K562 (cell line): ENCODE measurements around the gene AMIGO3. TPM values are rescaled to one million over a fixed set of nuclear protein-coding genes. Genes with fewer than 3 reads are reported as not detected.

ENCODE experiments used
- ATAC-seq: fragments of 200-7000 bp; cut with Tn5 transposase; 3 replicates; pipeline ENCODE4 v1.9.1; 2020; ENCODE audit warnings: moderate library complexity
- BruUV-seq: library from RNA; stranded (reverse); fragments of 400-500 nt; replicated peaks from 2 replicates; lab custom pipeline; 2021; lab: Mats Ljungman, UMichigan
- CTCF ChIA-PET: fragments of 300-600 bp; formaldehyde crosslinking; extraction: SDS; loops from one replicate; lab custom pipeline; 2021; ENCODE audit warnings: low intra/inter-chr PET ratio; lab: Yijun Ruan, JAX
- POLR2A ChIA-PET: fragments of 300-600, 350-650 bp; sonication (Branson Sonifier 250); formaldehyde crosslinking; extraction: SDS; loops from one replicate; lab custom pipeline; 2021; ENCODE audit warnings: antibody characterized with exemption, inconsistent platforms; lab: Yijun Ruan, JAX
- DNase-seq, 4 experiments: peaks; one replicate each; pipeline versions ENCODE4 v3.0.0 to v3.0.0-alpha.2; 2011 to 2018; ENCODE audit warnings: low spot score in 3 of 4, mixed read lengths in 3 of 4; ENCODE audit errors: extremely low read depth in 1 of 4
- FAIRE-seq: peaks from 2 replicates; lab custom pipeline; 2011; peaks lifted over from hg19 to GRCh38; lab: Jason Lieb, UNC
- H2AFZ ChIP-seq: 2 replicates; pipeline ENCODE4 v1.6.0; 2011; ENCODE audit warnings: low read depth, low read length, control low read depth, inconsistent platforms
- H3K27ac ChIP-seq: fragments of 200-600 bp; 3 replicates; pipeline ENCODE4 v1.8.0; 2011; ENCODE audit warnings: low read depth, mild to moderate bottlenecking, control low read depth, inconsistent platforms, low read length, moderate library complexity, mixed read lengths; ENCODE audit errors: extremely low read depth
- H3K27me3 ChIP-seq, 2 experiments: fragments of 300-600 bp in 1 of 2; 2 replicates in 1 of 2; 3 replicates in 1 of 2; pipeline versions ENCODE4 v1.6.0 to v1.8.0; 2011; ENCODE audit warnings: inconsistent platforms in 2 of 2, low read length in 2 of 2, mild to moderate bottlenecking in 1 of 2, mixed read lengths in 1 of 2, moderate library complexity in 1 of 2; ENCODE audit not compliant: control insufficient read depth in 2 of 2, insufficient read depth in 2 of 2
- H3K36me3 ChIP-seq: fragments of 300-600 bp; 3 replicates; pipeline ENCODE4 v1.8.0; 2011; ENCODE audit warnings: mild to moderate bottlenecking, low read length, inconsistent platforms; ENCODE audit not compliant: control insufficient read depth, insufficient read depth
- H3K4me1 ChIP-seq, 2 experiments: fragments of 200-600 bp in 1 of 2; replicated peaks in 1 of 2; 2 replicates in 1 of 2; 3 replicates in 1 of 2; pipeline versions ENCODE4 v1.5.1 to v1.8.0; 2011; ENCODE audit warnings: inconsistent platforms in 2 of 2, low read length in 2 of 2, mild to moderate bottlenecking in 1 of 2, mixed read lengths in 1 of 2, moderate library complexity in 1 of 2; ENCODE audit not compliant: control insufficient read depth in 2 of 2, insufficient read depth in 2 of 2
- H3K4me2 ChIP-seq: 2 replicates; pipeline ENCODE4 v1.6.1; 2011; ENCODE audit warnings: low read length, control low read depth, inconsistent platforms, mixed read lengths; ENCODE audit not compliant: insufficient read depth
- H3K4me3 ChIP-seq: fragments of 200-600 bp; sonication (generic), shearing (Covaris generic); 2 replicates; pipeline ENCODE4 v1.5.1; 2016; ENCODE audit warnings: control low read depth, inconsistent platforms
- H3K79me2 ChIP-seq: fragments of 200-600 bp; 3 replicates; pipeline ENCODE4 v1.8.0; 2011; ENCODE audit warnings: low read length, inconsistent platforms; ENCODE audit not compliant: control insufficient read depth, insufficient read depth
- H3K9ac ChIP-seq, 2 experiments: 2 replicates each; pipeline versions ENCODE4 v1.6.0 to v1.6.1; 2011; ENCODE audit warnings: low read depth in 2 of 2, low read length in 2 of 2, control low read depth in 1 of 2, inconsistent platforms in 1 of 2, mild to moderate bottlenecking in 1 of 2, mixed read lengths in 1 of 2; ENCODE audit not compliant: insufficient read depth in 1 of 2
- H3K9me1 ChIP-seq: one replicate; pipeline ENCODE4 v1.6.0; 2011; ENCODE audit warnings: inconsistent platforms, mild to moderate bottlenecking, low read length, moderate library complexity; ENCODE audit not compliant: control insufficient read depth, insufficient read depth
- H3K9me3 ChIP-seq: replicated peaks from 2 replicates; pipeline ENCODE4 v1.5.1; 2011; ENCODE audit warnings: low read depth, low read length, inconsistent platforms; ENCODE audit not compliant: control insufficient read depth, insufficient read depth
- H4K20me1 ChIP-seq: replicated peaks from 2 replicates; pipeline ENCODE4 v1.6.1; 2011; ENCODE audit warnings: low read length, inconsistent platforms, mixed read lengths; ENCODE audit not compliant: control insufficient read depth, insufficient read depth
- BDP1 ChIP-seq: IDR thresholded peaks from 3 replicates; pipeline ENCODE4 v1.6.1; 2011; ENCODE audit not compliant: insufficient read length, insufficient read depth
- DLX4 ChIP-seq: fragments of 250-450 bp; sonication (Bioruptor Pico); IDR thresholded peaks from 2 replicates; pipeline ENCODE4 v1.6.1; 2021; ENCODE audit warnings: mild to moderate bottlenecking
- DPF2 ChIP-seq: fragments of 450-650 bp; IDR thresholded peaks from 2 replicates; pipeline ENCODE4 v1.6.1; 2016
- KAT7 ChIP-seq: sonication (generic); formaldehyde crosslinking; IDR thresholded peaks from 2 replicates; pipeline ENCODE4 v1.8.0; 2022; ENCODE audit warnings: missing genetic modification reagents, mild to moderate bottlenecking, borderline replicate concordance
- NKRF ChIP-seq: fragments of 450-650 bp; IDR thresholded peaks from 2 replicates; pipeline ENCODE4 v1.6.1; 2016; ENCODE audit warnings: borderline replicate concordance
- PTRF ChIP-seq: fragments of 450-650 bp; IDR thresholded peaks from 2 replicates; pipeline ENCODE4 v1.6.1; 2016; ENCODE audit warnings: mild to moderate bottlenecking, missing genetic modification characterization, missing compliant biosample characterization
- ZC3H8 ChIP-seq: fragments of 450-650 bp; IDR thresholded peaks from 2 replicates; pipeline ENCODE4 v1.6.1; 2017
- WGBS: fragments of 100-300 bp; shearing (Covaris generic); methylation state at CpG from one replicate; pipeline ENCODE4 v1.1.6; 2016; ENCODE audit warnings: low coverage, mixed read lengths; ENCODE audit not compliant: insufficient coverage; ENCODE audit errors: missing lambda C conversion rate; 5-methylcytosine and 5-hydroxymethylcytosine counted together
- in situ Hi-C: fragments of 300-500 bp; cut with MboI; formaldehyde crosslinking; loops from 4 replicates; pipeline ENCODE4 v1.15.0; 2018; ENCODE audit warnings: inconsistent platforms, mixed read lengths
- intact Hi-C: fragments of 100-400 bp; cut with micrococcal nuclease; formaldehyde crosslinking; loops from 2 replicates; pipeline ENCODE4 v1.14.2; 2022
- polyA plus RNA-seq, 8 experiments: library from polyadenylated mRNA; depleted of rRNA in 4 of 8; stranded (reverse) in 5 of 8; unstranded in 3 of 8; fragments of >200 nt; fragmentation: Nextera tagmentation in 2 of 8; fragmentation: Illumina TruSeq in 1 of 8; extraction: Ambion mirVana in 2 of 8; extraction: Trizol in 1 of 8; gene quantifications; 2 replicates each; pipeline versions ENCODE4 v1.2.1 to v1.2.3, GENCODE V29; 2011 to 2014; ENCODE audit warnings: inconsistent platforms in 1 of 8, missing spikeins in 1 of 8
- total RNA-seq, 7 experiments: library from RNA; depleted of rRNA in 6 of 7; stranded (reverse); fragments of >200 nt in 6 of 7; fragmentation: Illumina TruSeq in 2 of 7; extraction: Trizol in 2 of 7; gene quantifications; 2 replicates each; pipeline versions ENCODE4 v1.2.1 to v1.2.3, GENCODE V29; 2011 to 2021; ENCODE audit warnings: low replicate concordance in 1 of 7
- TF ChIP-seq, protein P1 (sequence below): IDR thresholded peaks from 2 replicates; pipeline ENCODE4 v1.6.1; 2012; ENCODE audit warnings: low read depth, low read length, improper control_type of control experiment, borderline replicate concordance
- TF ChIP-seq, protein P2 (sequence below): fragments of 450-650 bp; conservative IDR thresholded peaks from 2 replicates; pipeline ENCODE4 v1.6.1; 2016; ENCODE audit warnings: missing genetic modification characterization, low read depth, mild to moderate bottlenecking, missing compliant biosample characterization, moderate library complexity

AMIGO3 gene
- total and polyA plus RNA-seq, 9 of the 15 experiments (the other 6 are each of a cell fraction or from before 2014, with no cell fraction given): 0.13 to 2.8 (median 0.44) TPM; not detected in 4

GRCh38 chr3:49716169-49716568, 3.3 kb downstream of the AMIGO3 start:
- Histone ChIP-seq H3K9me3 (no peaks in the 10 kb centered on the region), H3K4me3 (no peak overlapping the region), H3K9me1 (no peaks in the 10 kb centered on the region), H3K4me2 (no peak overlapping the region), H3K9ac (no peak overlapping the region), H3K79me2 (no peaks in the 10 kb centered on the region), H3K4me1 (peaks cover 0 to 9% of the 10 kb centered on the region in 2 experiments; a peak in 1 of 5 replicates), H3K36me3 (peaks cover 47% of the 10 kb centered on the region; the same call in 2 of the 3 replicates), H3K27me3 (no peaks in the 10 kb centered on the region), H3K27ac (no peak overlapping the region), H2AFZ (no peak overlapping the region), H4K20me1 (no peaks in the 10 kb centered on the region)
- ATAC-seq: no peak
- ChIA-PET CTCF (no interaction called here), POLR2A (no interaction called here)
- in situ Hi-C loops (no loop called here), intact Hi-C loops (no loop called here)
- DNase-seq: no peak
- WGBS: 93% methylated on average over 3 of the region's 7 CpGs
- FAIRE-seq: no peak
- TF ChIP-seq ZC3H8 (no peak), KAT7 (no peak), DPF2 (no peak)
- BruUV-seq: no TSS peak

DNA sequence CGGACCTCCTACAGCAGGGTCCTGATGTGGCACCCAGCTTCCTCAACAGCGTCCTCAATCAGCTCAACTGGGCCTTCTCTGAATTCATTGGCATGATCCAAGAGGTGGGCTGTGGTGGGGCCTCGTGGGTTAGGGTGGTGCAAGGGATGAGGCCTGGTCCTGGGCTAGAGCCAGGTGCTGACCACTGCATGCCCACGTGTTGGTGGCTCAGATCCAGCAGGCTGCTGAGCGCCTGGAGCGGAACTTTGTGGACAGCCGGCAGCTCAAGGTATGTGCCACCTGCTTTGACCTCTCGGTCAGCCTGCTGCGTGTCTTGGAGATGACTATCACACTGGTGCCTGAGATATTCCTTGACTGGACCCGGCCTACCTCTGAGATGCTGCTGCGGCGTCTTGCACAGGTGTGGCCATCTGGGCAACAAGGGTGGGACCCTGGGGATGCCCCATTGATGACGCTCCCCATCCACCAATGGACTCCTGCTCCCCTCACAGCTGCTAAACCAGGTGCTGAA, 3.8 kb downstream of the AMIGO3 start:
- H3K27me3 ChIP-seq: no peaks in the 10 kb centered on the region
- ChIA-PET CTCF (no interaction called here), POLR2A (no interaction called here)
- 87% methylated on average over 13 of the region's 13 CpGs for WGBS
- BruUV-seq: no TSS peak
- FAIRE-seq (no peak), DNase-seq (no peak), ATAC-seq (no peak)
- in situ Hi-C loops (no loop called here), intact Hi-C loops (no loop called here)
- no peak overlapping the region for H3K4me2 ChIP-seq
- peaks cover 42% of the 10 kb centered on the region; the same call in 2 of the 3 replicates for H3K36me3 ChIP-seq
- H3K27ac ChIP-seq: no peak overlapping the region
- H3K9me3 ChIP-seq: no peaks in the 10 kb centered on the region
- H2AFZ ChIP-seq: no peak overlapping the region
- H3K4me1 ChIP-seq: peaks cover 0 to 9% of the 10 kb centered on the region in 2 experiments; a peak in 1 of 5 replicates
- H4K20me1 ChIP-seq: no peaks in the 10 kb centered on the region
- H3K9me1 ChIP-seq: no peaks in the 10 kb centered on the region
- no peaks in the 10 kb centered on the region for H3K79me2 ChIP-seq
- no peak overlapping the region for H3K4me3 ChIP-seq
- no peak overlapping the region for H3K9ac ChIP-seq
- no peak for TF ChIP-seq PTRF
- TF ChIP-seq, protein P1, sequence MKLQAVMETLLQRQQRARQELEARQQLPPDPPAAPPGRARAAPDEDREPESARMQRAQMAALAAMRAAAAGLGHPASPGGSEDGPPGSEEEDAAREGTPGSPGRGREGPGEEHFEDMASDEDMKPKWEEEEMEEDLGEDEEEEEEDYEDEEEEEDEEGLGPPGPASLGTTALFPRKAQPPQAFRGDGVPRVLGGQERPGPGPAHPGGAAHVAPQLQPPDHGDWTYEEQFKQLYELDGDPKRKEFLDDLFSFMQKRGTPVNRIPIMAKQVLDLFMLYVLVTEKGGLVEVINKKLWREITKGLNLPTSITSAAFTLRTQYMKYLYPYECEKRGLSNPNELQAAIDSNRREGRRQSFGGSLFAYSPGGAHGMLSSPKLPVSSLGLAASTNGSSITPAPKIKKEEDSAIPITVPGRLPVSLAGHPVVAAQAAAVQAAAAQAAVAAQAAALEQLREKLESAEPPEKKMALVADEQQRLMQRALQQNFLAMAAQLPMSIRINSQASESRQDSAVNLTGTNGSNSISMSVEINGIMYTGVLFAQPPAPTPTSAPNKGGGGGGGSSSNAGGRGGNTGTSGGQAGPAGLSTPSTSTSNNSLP: no peak
- TF ChIP-seq, protein P2, sequence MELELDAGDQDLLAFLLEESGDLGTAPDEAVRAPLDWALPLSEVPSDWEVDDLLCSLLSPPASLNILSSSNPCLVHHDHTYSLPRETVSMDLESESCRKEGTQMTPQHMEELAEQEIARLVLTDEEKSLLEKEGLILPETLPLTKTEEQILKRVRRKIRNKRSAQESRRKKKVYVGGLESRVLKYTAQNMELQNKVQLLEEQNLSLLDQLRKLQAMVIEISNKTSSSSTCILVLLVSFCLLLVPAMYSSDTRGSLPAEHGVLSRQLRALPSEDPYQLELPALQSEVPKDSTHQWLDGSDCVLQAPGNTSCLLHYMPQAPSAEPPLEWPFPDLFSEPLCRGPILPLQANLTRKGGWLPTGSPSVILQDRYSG (tag): no peak
- no peak for TF ChIP-seq DLX4 (CRISPR knock-in tag)
- no peak for TF ChIP-seq NKRF
- TF ChIP-seq BDP1: no peak
